Left kidney (tissue), 2 donors: ENCODE data around the gene PASD1. TPM values are rescaled to one million over a fixed set of nuclear protein-coding genes. Genes with fewer than 3 reads are reported as not detected.
A peak's percentile ranks its signal among the peaks of the same experiment; 100 is the strongest.
"Not testable (repeated sequence)": the region's sequence is repeated elsewhere in the genome, so short reads cannot be mapped to it uniquely, and the experiment has no call there.

Source experiments
- DNase-seq: peaks from one replicate; pipeline ENCODE4 v3.0.0-alpha.2; 2013
- polyA plus RNA-seq: library from polyadenylated mRNA; unstranded; fragments of 120-200 nt; gene quantifications from one replicate; pipeline ENCODE4 v1.2.1, GENCODE V29; 2013; ENCODE audit not compliant: insufficient read length

The PASD1 gene
- polyA plus RNA-seq, 1 donor: 0.05 TPM

- no peak for DNase-seq
Measured at GRCh38 chrX:151621422-151621821, 57.9 kb downstream of the PASD1 start.

- DNase-seq: no peak
Measured at GRCh38 chrX:151624677-151625076, 61.2 kb downstream of the PASD1 start.

GRCh38 chrX:151631822-151632221 lies 68.3 kb downstream of the PASD1 start:
- no peak for DNase-seq

- DNase-seq: no peak
Measured at GRCh38 chrX:151633157-151633556, 69.7 kb downstream of the PASD1 start.

GRCh38 chrX:151634937-151635336 lies 71.5 kb downstream of the PASD1 start:
- DNase-seq: no peak

- DNase-seq: no peak
Measured at GRCh38 chrX:151641564-151641963, 78.1 kb downstream of the PASD1 start.

- no peak for DNase-seq
Measured at GRCh38 chrX:151675121-151675746, 111.8 kb downstream of the PASD1 start.

GRCh38 chrX:151676196-151676595 lies 112.7 kb downstream of the PASD1 start:
- no peak for DNase-seq

GRCh38 chrX:151679798-151680402 lies 116.4 kb downstream of the PASD1 start:
- DNase-seq: no peak

GRCh38 chrX:151680805-151681204 lies 117.3 kb downstream of the PASD1 start:
- DNase-seq: peak; percentile 24

- no peak for DNase-seq
Measured at GRCh38 chrX:151687635-151688034, 124.2 kb downstream of the PASD1 start.

GRCh38 chrX:151688695-151689094 lies 125.2 kb downstream of the PASD1 start:
- DNase-seq: no peak

GRCh38 chrX:151692825-151693224 lies 129.3 kb downstream of the PASD1 start:
- DNase-seq: no peak

- no peak for DNase-seq
Measured at GRCh38 chrX:151694121-151694520, 130.6 kb downstream of the PASD1 start.

- DNase-seq: peak; percentile 20
Measured at GRCh38 chrX:151694661-151695582, 131.4 kb downstream of the PASD1 start, which contains the start of gene PRRG3. TSS of gene PRRG3 (plus strand) at chrX:151695458. CDS start at chrX:151698815, 3,357 bp downstream.

GRCh38 chrX:151695583-151696340 lies 132.3 kb downstream of the PASD1 start:
- no peak for DNase-seq

- not testable (repeated sequence) for DNase-seq
Measured at GRCh38 chrX:151697082-151697481, 133.6 kb downstream of the PASD1 start.

GRCh38 chrX:151697522-151697921 lies 134.0 kb downstream of the PASD1 start:
- no peak for DNase-seq

GRCh38 chrX:151698485-151698884 lies 135.0 kb downstream of the PASD1 start:
- no peak for DNase-seq

- DNase-seq: no peak
Measured at GRCh38 chrX:151699746-151700145, 136.3 kb downstream of the PASD1 start.

GRCh38 chrX:151700581-151700980 lies 137.1 kb downstream of the PASD1 start:
- DNase-seq: no peak

- no peak for DNase-seq
Measured at GRCh38 chrX:151701071-151701470, 137.6 kb downstream of the PASD1 start.
